RWPE2 (cell line): ENCODE data around the gene ABCA12.

Source experiments
- ATAC-seq: fragments of 200-7000 bp; cut with Tn5 transposase; 3 replicates; pipeline ENCODE4 v1.9.1; 2021; ENCODE audit warnings: low read depth
- DNase-seq: peaks from one replicate; pipeline ENCODE4 v3.0.0-alpha.2; 2020; ENCODE audit warnings: low spot score
- H3K27ac ChIP-seq: fragments of 450-650 bp; 2 replicates; pipeline ENCODE4 v1.5.1; 2017; ENCODE audit warnings: mild to moderate bottlenecking; ENCODE audit not compliant: poor library complexity, severe bottlenecking
- H3K27me3 ChIP-seq: fragments of 250-450 bp; sonication (Bioruptor Pico); 2 replicates; pipeline ENCODE4 v1.5.1; 2021; ENCODE audit warnings: mild to moderate bottlenecking, moderate library complexity; ENCODE audit not compliant: insufficient read depth, poor library complexity, severe bottlenecking
- H3K36me3 ChIP-seq: fragments of 250-450 bp; sonication (Bioruptor Pico); 2 replicates; pipeline ENCODE4 v1.5.1; 2020; ENCODE audit warnings: low read depth, mild to moderate bottlenecking, moderate library complexity
- H3K4me1 ChIP-seq: fragments of 250-450 bp; sonication (Bioruptor Pico); 2 replicates; pipeline ENCODE4 v1.5.1; 2021; ENCODE audit warnings: mild to moderate bottlenecking, moderate library complexity; ENCODE audit not compliant: insufficient read depth, poor library complexity, severe bottlenecking
- H3K4me3 ChIP-seq: fragments of 250-450 bp; sonication (Bioruptor Pico); 2 replicates; pipeline ENCODE4 v1.5.1; 2021; ENCODE audit warnings: mild to moderate bottlenecking, moderate library complexity; ENCODE audit not compliant: severe bottlenecking
- H3K9me3 ChIP-seq: fragments of 250-450 bp; sonication (Bioruptor Pico); 2 replicates; pipeline ENCODE4 v1.5.1; 2021; ENCODE audit warnings: mild to moderate bottlenecking, moderate library complexity; ENCODE audit not compliant: severe bottlenecking
- TF ChIP-seq, protein P1 (sequence below): fragments of 450-650 bp; IDR thresholded peaks from one replicate; pipeline ENCODE4 v1.5.1; 2017; ENCODE audit warnings: mild to moderate bottlenecking, moderate library complexity; ENCODE audit not compliant: poor library complexity, severe bottlenecking

Gene ABCA12

DNA sequence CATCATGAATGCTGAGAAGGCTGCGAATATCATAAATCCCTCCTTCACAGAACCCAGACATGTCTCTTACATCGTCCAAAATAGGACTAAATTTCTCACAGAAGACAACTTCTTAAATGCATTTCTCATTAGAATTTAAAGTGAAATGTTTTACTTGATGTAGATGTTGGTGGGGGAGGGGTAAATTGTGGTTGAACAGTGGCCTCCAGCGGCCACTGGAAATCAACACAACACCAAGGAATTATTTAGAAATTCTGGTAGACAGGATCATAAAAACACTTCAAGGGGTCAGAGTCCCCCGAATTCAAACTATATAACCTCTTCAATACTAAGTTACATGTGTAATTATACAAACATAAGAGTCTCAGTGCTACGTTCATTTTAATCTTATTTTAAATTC lies 135.9 kb downstream of the ABCA12 start:
- H3K9me3 ChIP-seq = no peaks in the 10 kb centered on the region
- ATAC-seq (no peak), DNase-seq (no peak)
- H3K4me3 ChIP-seq = no peak overlapping the region
- H3K27me3 ChIP-seq = no peaks in the 10 kb centered on the region
- TF ChIP-seq, protein P1, sequence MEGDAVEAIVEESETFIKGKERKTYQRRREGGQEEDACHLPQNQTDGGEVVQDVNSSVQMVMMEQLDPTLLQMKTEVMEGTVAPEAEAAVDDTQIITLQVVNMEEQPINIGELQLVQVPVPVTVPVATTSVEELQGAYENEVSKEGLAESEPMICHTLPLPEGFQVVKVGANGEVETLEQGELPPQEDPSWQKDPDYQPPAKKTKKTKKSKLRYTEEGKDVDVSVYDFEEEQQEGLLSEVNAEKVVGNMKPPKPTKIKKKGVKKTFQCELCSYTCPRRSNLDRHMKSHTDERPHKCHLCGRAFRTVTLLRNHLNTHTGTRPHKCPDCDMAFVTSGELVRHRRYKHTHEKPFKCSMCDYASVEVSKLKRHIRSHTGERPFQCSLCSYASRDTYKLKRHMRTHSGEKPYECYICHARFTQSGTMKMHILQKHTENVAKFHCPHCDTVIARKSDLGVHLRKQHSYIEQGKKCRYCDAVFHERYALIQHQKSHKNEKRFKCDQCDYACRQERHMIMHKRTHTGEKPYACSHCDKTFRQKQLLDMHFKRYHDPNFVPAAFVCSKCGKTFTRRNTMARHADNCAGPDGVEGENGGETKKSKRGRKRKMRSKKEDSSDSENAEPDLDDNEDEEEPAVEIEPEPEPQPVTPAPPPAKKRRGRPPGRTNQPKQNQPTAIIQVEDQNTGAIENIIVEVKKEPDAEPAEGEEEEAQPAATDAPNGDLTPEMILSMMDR = peak; percentile 61
- H3K4me1 ChIP-seq = no peaks in the 10 kb centered on the region
- no peaks in the 10 kb centered on the region for H3K36me3 ChIP-seq
- H3K27ac ChIP-seq = no peak overlapping the region

DNA sequence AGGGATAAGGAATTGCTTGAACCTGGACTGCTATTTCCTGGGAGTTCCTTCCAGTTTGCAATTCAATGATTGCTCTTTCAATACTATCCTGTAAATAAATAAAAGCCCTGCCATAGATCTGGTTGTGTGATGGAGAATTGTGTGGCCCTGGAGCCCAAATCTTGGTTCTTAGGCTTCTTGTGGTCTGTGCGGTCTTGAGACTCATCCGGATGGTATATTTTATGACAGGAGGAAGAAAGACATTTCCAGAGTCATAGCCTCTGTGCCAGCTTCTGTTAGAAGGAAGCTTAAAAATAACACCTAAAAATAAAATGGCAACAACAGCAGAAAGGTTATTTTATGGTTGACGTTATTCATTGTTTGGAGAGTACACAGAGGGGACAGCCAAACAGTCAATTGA lies 137.7 kb downstream of the ABCA12 start:
- no peaks in the 10 kb centered on the region for H3K36me3 ChIP-seq
- DNase-seq = no peak
- TF ChIP-seq, protein P1 = no peak

DNA sequence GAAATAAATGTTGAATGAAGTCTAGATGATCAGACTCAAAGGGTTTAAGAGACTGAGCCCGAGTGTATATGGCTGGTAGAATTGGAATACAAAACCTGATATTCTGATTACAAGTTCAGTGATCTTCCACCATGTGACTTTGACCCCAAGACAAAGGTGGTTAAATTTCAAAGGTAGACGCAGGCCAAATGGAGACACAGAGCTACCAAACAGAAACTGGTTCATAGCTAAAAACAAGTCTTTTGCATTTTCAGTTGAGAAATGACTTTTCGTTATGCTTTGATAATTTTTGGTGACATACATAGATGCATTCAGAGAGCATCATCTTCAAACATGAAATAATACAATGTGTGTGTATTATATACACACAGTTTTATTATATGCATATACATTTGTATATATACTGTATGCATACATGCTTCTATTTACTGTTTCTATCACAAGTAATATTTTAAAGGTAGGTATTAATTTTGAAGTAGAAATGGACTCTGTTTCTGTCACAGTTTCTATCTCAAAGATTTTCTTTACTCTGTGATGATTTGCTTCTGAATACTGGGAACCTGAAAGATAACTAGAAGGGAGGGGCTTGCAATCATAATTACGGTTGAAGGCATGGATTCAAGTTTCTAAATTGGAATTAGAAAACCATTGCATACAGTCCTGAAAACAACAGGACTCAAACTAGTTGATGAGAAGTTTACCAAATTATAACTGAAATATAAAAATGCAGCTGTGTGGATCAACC lies 142.3 kb downstream of the ABCA12 start:
- Histone ChIP-seq H3K27ac (no peak overlapping the region), H3K4me1 (no peaks in the 10 kb centered on the region), H3K36me3 (no peaks in the 10 kb centered on the region), H3K27me3 (no peaks in the 10 kb centered on the region), H3K9me3 (no peaks in the 10 kb centered on the region), H3K4me3 (no peak overlapping the region)
- no peak for ATAC-seq
- TF ChIP-seq, protein P1 = no peak
- no peak for DNase-seq

More for the DNA sequence above, 137.7 kb downstream of the ABCA12 start:
- Histone ChIP-seq H3K9me3 (no peaks in the 10 kb centered on the region), H3K4me1 (no peaks in the 10 kb centered on the region), H3K27me3 (no peaks in the 10 kb centered on the region), H3K27ac (no peak overlapping the region), H3K4me3 (no peak overlapping the region)
- ATAC-seq = no peak

DNA sequence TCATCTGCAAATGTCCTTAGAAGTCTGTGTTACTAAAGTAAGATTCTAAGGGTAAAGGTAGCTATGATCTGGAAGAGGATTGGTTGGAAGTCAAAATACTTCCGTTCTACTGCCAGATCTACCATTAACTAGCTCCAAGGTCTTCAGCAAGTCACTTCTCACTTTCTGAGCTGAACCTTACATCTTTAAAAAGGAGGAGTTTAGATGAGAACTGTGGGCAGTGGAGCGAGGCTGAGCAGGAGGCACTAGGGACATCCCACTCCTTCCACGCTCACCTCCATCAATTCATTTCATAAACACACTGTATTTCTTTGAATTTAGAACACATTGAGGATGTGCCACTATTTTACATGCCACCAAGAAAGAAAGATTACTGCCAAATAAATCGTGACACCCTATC lies 143.0 kb downstream of the ABCA12 start:
- DNase-seq = no peak
- ATAC-seq = no peak
- TF ChIP-seq, protein P1 = no peak
- H3K27ac ChIP-seq = no peak overlapping the region
- H3K27me3 ChIP-seq = no peaks in the 10 kb centered on the region
- no peaks in the 10 kb centered on the region for H3K9me3 ChIP-seq
- H3K36me3 ChIP-seq = no peaks in the 10 kb centered on the region
- H3K4me1 ChIP-seq = no peaks in the 10 kb centered on the region
- no peak overlapping the region for H3K4me3 ChIP-seq

DNA sequence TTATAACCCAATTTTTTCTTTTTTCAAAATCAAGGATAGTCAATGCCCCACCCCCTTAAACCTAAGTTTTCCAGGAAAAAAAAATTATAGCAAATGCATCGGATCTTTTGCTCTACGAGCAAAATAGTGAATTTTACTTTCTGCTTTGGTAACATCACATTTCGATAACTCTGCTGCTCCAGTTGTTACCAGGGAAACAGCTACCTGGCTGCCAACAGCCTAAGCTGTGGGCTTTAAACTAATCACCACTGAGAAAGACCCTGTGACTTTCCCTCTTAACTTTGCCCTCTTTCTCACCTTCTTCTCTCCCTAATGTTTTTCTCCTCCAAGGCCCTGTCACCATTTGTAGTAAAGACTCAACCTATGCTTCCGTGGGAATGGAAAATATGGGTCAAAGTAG lies 145.5 kb downstream of the ABCA12 start:
- no peak for ATAC-seq
- no peaks in the 10 kb centered on the region for H3K27me3 ChIP-seq
- no peak overlapping the region for H3K27ac ChIP-seq
- no peaks in the 10 kb centered on the region for H3K9me3 ChIP-seq
- no peaks in the 10 kb centered on the region for H3K4me1 ChIP-seq
- no peaks in the 10 kb centered on the region for H3K36me3 ChIP-seq
- TF ChIP-seq, protein P1 = no peak
- DNase-seq = no peak
- H3K4me3 ChIP-seq = no peak overlapping the region
